HL-60/S4 (cell line): Measurements from ENCODE around the gene SNX7.

Source experiments
- in situ Hi-C: fragments of 300-500 bp; cut with MboI; formaldehyde crosslinking; loops from 2 replicates; pipeline ENCODE4 v1.14.3; 2022; ENCODE audit warnings: low sequenced_read_pairs

Gene SNX7

DNA sequence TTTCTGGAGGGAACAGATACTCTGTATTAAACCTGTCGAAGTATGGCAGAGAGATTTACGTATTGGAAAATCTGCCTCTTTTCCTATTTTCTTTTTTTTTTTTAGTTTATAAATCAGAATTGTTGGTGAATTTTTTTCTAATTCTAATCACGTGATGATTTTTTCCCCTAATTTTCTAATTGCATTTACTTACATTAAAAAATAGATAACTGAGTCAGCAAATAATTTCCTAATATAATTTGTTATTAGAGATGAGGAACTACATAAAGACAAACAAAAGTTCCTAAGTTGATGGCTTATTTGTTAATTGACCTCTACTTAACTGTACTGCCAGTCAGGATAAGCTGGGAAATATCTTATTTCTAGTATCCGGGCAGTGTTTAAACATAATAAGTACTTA, 34.6 kb downstream of the SNX7 start:
- in situ Hi-C loops = no loop called here

DNA sequence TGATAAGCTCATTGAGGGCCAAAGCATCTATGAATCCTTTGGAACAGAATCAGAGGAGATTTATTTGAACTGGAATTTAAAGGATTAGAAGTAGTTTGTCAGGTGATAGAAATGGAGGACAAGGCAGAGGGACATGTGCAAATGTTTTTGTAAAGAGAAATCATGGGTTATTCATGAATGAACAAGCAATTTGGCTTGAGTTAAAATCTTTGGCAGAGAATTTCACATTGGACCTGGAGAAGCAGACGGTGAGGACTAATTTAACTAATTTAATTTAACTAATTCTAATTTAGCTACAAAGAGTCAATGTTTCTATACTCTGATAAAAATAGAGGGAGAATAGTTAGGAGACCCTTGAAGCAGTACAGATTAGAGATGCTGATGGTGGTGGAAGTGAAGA, 36.3 kb downstream of the SNX7 start:
- in situ Hi-C loops = no loop called here

DNA sequence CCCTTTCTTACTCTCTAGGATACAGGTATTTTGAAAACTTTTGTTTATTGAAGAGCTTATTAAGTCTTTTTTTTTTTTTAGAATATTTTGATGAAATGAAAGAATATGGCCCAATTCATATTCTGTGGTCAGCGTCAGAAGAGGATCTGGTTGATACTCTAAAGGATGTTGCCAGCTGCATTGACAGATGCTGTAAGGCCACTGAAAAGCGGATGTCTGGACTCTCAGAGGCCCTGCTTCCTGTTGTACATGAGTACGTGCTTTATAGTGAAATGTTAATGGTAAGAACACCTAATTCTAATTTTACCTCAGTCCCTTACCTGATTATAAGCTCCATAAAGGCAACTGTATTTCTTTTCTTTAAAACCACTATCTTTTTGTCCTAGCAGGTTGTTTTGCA, 37.1 kb downstream of the SNX7 start:
- in situ Hi-C loops = no loop called here

DNA sequence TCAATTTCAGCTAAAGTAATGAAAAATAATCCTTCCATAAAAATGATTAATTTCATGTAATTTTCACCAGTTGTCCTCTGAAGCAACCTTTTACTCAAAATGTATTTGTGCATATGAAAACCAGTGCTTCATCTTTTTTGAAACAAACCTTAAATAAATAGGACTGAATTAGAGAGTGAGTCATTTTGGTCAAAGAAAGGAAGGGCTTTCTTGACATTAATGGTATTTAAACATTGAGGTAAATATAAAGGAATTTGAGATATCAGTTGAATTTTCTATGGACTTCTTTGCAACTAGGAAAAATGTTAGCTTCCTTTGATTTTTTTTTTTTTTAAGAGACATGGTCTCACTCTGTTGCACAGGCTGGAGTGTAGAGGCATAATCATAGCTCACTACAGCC, 38.7 kb downstream of the SNX7 start:
- in situ Hi-C loops = no loop called here

DNA sequence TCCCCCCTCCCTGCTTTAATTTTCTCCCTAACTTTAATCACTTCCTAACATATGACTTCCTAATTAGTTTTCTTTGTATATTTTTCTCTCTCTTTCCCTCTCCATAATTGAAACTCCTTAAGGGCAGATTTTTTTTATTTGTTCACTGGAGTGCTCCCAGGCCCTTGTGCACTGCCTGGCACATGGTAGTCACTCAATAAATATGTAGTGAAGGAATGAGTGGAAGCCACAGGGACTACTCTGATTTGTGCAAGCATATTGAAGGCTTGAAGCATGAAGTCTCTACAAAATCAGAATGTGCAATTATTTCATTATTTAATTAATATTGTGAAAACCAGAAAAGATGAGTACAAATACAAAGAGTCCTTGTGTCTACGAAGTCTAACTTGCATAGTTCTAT, 41.5 kb downstream of the SNX7 start:
- in situ Hi-C loops = no loop called here

DNA sequence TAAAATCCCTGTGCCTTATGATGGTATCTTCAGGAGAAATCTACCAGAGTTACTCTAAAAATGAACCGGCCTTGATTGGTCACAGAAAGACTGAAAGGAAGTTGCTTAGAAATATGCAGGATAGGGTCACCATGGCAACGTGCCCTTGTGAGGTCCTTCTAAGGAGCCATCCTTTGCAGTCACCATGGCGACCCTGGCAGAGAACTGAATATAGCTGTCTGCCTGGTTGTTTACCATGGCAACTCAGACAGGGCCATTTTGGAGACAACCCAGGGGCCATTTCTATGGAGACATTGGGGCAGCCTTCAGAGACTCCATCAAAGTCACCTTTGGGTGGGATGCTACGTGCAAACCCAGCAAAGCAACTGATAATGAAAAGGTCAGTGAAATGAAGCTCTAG, 43.0 kb downstream of the SNX7 start:
- in situ Hi-C loops = no loop called here

DNA sequence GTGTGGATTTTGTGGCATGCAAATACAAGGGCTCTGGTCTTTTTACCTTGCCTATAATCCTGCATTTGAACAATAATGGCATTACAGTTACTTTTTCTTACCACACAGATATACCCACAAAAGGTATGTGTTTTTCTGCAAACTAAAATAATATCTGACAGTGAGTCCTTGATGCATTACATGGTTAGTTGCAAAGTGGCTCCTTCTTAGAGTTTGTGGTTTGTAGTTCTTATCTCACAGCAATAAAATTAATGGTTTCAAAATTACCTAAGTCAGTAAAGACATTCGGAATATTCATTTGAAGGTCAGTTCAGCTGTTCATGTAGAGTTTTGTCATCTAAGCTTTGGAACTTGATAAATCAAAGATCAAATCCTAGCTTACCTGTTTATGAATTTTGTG, 43.5 kb downstream of the SNX7 start:
- in situ Hi-C loops = no loop called here

DNA sequence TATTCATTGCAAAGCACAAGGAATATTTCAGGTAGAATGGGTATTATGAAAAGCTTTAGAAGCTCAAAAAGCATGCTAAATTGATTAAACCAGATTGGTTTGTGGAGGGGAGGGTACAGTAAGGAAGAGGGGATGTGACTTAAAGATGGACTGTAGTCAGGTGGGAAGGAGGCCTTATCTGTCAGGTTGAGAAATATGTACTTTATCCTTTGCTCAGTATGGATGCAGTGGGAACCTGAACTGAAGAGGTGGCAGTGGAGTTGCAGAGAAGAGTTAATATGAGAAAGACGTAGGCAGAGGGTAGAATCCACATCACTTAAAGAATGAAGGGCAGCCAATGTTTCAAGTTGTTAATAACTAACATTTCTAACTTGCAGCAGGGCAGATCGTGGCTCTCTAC, 44.1 kb downstream of the SNX7 start:
- in situ Hi-C loops = no loop called here

DNA sequence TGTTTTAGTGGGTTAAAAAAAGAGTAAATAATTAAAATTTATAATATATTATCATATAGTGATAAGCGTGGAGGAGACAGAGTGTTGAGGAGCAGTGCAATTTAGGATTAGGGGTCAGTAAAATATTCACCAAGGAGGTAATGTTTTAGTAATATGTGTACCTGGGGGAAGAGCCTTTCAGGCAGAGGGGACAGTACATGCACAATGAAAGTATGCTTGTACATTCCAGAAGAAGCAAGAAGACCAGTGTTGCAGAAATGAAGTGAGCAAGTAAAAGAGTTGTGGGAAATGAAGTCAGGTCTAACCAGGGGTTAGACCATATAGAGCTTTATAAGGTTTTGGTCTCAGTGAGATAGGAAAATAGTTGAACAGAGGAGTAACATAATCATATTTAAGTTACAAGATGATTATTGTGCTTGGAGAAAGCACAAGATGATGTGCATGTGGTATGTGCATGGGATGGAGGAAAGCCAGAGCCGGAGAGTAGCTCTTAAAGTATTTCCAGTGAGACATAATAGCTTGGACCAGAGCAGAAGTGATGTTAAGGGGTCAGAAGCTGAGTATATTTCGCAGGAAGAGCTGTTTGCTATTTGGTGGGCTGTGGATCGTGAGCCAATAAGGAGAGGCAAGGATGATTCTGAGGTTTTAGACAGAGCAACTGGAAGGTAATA, 44.8 kb downstream of the SNX7 start:
- in situ Hi-C loops = no loop called here

DNA sequence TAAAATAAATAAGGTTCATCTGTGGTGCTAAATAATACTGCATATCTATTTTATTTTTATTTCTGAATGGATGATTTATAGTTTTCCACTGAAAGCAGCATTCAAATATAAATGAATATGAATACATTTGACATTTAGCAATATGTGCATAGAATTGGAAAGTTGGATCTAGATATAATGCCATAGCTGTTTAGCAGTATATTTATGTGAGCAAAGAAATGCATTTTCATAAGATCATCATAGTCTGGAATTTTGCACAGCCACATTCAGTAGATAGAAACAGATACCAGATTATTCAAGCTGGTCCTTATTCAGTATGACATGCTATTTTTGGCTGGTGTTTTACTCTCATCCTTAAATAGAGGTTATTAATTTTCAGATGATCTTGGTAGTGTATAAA, 46.0 kb downstream of the SNX7 start:
- in situ Hi-C loops = no loop called here

DNA sequence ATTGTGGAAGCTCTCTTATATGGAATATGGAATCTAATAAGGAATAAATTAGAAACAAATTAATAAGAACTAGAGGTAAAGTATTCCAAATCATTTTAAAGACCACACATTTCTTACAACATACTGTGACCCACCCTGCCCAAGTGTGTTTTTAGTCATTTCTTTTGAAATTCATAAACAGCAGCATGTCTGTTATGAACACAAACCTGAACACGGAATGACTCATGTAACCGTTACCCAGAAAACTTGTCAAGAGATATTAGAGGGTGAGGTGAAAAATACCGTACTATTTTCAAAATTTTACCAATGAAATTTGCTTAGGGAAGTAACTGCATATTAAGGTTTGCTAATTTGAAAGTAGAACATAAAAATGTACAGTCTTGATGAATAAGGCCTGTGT, 48.4 kb downstream of the SNX7 start:
- in situ Hi-C loops = no loop called here

DNA sequence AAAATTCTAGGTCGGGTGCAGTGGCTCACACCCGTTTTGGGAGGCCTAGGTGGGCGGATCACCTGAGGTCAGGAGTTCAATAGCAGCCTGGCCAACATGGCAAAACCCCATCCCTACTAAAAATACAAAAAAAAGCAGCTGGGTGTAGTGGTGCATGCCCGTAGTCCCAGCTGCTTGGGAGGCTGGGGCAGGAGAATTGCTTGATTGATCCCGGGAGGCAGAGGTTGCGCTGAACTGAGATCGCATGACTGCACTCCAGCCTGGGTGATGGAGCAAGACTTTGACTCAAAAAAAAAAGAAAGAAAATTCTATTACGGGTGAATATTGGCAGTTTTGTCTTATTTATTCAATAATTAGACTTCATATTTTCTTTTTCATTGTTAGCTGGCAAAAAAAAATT, 62.1 kb downstream of the SNX7 start:
- in situ Hi-C loops = no loop called here

DNA sequence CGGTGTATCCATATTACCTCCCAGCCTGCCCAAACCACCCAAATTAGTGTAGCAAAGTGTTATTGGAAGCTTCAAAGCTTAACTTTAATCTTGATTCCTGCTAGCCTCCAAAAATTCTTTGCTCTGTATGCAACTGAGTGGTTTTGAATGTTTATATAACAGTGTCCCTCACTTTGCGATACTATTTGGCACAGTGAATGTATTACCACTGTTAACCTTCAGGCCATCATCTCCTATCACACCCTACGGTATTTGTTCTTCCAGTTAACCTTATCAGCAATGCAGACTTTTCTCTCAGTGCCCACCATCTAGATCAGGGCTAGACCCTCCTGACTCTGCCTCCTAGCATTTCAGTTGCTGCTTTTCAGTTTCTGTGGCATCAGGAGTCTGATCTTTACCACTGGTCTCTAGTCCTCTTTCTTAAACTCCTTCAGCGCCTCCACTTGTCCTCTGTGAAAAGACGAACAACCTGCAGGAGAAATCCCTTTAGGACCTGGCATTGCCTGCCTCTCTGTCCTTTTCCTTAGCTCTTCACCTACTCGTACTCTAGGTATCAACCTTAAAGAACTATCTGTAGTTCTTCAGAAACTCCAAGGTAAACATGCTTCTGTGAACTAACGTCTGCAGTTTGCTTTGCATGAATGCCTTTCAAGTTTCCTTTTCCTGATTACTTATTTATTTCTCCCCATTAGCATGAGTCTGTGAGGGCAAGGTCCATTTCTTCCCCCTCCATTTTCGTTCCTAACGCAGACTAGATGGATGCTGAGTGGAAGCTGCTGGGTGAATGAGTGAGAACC, 71.7 kb downstream of the SNX7 start:
- in situ Hi-C loops = no loop called here

DNA sequence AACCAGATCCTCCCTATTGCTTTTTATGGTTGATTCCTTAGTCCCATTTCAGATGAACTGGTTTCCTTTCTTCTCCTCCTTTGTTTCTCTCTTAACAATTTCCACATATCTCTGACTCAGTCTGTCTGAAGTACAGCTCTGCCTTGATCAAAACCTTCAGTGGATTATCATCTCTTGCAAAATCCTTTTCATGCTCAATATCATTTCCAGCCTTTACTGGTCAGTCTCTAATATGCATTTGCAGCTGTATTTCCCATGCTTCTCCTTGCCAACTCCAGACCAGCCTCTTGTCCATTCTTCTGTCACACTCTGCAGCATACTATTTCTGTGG, 72.2 kb downstream of the SNX7 start:
- in situ Hi-C loops = no loop called here

DNA sequence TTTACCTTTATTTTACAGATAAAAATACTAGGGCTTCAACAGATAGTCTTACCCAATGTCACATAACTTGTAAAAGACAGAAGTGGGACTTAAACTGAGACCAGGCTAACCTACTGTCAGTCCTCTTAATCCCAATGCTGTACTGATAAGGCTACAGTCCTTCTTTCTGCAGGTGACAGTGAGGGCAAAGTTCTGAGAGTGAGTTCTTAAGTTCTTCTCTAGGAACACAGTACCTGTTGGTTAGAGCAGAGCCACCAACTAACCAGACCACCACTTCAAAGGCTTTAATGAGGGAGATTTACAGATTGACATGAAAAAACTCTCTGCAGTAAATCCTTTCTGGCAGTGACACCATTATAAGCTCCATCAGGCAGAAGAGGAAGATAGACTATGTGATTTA, 74.2 kb downstream of the SNX7 start:
- in situ Hi-C loops = no loop called here

DNA sequence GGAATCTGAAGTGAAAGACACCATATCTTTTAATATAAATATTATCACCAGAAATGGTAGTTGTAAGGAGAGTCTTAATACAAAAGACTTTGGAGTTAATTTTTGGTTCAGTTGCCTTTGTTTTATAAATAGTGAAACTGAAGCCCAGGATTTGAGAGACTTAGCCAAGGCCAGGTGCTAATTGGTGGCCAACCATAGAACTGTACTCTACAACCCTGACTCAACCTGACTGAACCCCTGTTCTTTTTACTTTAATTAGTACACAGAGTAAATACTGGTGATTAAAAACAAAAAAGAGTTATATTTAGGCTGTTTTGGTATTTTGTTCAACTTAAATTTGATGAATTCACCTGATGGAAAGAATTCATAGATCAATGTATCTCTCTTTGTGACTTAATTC, 76.3 kb downstream of the SNX7 start:
- in situ Hi-C loops = no loop called here

DNA sequence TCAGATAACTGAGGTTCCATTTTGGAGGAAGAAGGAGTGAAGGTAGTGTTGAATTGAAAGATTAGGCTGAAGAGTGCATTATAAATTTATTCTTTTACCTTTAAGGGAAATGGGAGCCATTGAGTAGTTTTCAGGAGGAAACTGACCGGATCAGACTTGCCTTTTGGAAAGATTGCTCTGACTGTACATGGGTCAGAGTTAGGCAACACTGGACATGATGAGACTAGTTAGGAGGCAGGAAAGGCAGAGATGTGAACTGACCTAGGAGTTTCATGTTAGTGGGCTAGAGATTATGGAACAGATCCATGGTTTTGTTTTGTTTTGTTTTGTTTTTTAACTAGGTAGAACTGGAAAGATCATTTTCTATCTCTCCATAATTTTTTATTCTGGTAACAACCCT, 78.2 kb downstream of the SNX7 start:
- in situ Hi-C loops = no loop called here

DNA sequence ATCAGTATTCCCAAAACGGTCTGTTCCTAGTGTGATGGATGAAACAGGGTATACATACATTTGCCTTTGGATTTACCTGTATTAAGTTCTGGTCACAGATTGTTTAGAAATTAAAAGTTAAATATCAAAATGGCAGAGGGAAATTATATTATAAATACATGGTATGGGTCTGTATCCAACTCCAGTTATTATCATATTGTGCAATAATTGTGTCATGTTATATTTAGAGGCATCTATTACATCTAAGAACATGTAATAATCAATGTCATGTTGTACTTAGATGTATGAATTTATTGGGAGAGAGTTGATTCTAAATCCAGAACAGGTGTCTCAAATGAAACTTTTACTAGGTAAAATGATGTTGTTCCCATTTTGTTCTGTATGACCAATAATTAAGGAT, 79.6 kb downstream of the SNX7 start:
- in situ Hi-C loops = no loop called here

DNA sequence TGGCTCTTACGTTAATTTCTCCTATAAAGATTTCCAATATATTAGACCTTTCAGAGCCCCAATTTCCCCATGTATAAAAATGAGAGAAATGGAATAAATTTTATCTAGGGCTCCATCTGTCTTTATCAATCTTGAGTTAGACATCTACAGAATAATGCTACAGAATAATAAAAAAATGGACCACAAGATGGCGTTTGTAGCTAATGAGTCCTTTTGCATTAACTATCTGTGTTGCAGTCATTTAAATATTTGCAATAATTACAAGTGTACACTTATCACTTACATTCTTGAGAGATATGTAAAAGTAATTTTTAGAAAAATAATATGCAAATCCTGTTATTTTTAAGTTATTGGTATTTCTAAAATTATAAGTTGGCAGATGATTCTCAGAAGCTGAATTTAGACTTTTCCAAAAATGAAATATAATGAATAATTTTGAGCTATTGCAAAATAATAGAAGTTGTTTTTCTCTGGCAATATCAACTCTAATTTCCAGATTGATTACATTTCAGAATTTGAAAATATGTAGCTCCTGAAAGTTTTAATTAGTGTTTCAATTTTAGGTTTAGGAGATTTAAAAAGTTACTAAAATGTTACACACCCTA, 87.7 kb downstream of the SNX7 start:
- in situ Hi-C loops = no loop called here

DNA sequence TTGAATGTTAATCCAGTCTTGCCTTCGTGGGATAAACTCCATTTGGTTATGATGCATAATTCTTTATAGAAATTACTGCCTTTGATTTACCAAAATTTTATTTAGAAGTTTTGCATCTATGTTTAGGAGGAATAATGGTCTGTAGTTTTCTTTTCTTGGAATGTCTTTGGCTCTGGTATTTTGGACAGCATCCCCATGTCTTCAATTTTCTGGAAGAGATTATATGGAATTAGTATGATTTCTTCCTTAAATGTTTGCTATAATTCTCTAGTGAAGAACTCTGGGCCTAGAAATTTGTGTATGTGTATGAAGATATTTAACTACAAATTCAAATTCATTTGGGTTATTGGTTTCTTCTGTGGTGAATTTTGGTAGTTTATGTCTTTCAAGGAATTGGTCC, 92.7 kb downstream of the SNX7 start:
- in situ Hi-C loops = no loop called here

DNA sequence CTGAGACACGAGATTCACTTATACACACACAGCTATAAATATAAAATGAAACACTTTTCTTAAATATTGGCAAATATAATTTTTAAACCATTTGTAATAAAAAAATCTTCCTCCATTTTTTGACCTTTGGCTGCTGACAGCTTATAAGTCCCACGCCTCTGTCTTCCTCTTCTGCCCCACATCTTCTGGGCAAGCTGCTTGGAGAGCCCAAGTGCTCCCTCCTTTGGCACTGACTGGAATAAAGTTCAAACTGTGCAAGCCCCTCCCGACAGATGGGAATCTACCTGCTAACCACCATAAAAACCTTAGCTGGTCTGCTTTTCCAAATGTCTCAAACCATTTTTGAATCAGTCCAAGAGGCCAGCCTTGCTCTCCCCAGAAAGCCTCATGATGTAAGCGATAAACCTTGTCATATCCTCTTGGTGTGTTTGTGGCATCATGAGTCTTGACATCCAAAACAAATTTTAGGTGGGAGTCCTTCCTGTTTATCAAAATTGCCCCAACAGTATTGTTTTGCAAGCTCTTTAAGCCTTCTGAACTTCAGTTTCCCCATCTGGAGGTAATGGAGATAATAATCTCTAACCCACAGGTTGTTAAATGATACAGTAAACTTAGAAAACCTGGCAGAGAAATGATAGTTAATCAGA, 99.8 kb downstream of the SNX7 start:
- in situ Hi-C loops = no loop called here
